Panc1 (cell line): ENCODE results near the gene SRSF2. TPM values are rescaled to one million over a fixed set of nuclear protein-coding genes. Genes with fewer than 3 reads are reported as not detected.

ENCODE experiments used
- ATAC-seq: fragments of 200-7000 bp; cut with Tn5 transposase; 2 replicates; pipeline ENCODE4 v1.9.1; 2020; ENCODE audit warnings: mild to moderate bottlenecking, moderate library complexity
- BruUV-seq: library from RNA; stranded (reverse); fragments of 400-500 nt; replicated peaks from 2 replicates; lab custom pipeline; 2021; lab: Mats Ljungman, UMichigan
- CTCF ChIA-PET: fragments of 300-600 bp; sonication (Branson Sonifier 250); formaldehyde crosslinking; loops from one replicate; lab custom pipeline; 2022; ENCODE audit warnings: antibody characterized with exemption; lab: Charles Lee
- POLR2A ChIA-PET: fragments of 300-600 bp; sonication (Branson Sonifier 250); formaldehyde crosslinking; loops from one replicate; lab custom pipeline; 2022; ENCODE audit warnings: antibody characterized with exemption; lab: Charles Lee
- DNase-seq: peaks from one replicate; pipeline ENCODE4 v3.0.0-alpha.2; 2010; ENCODE audit warnings: low read depth, low spot score
- H3K27ac ChIP-seq: 2 replicates; pipeline ENCODE4 v1.5.1; 2011; ENCODE audit warnings: mild to moderate bottlenecking, low read length, inconsistent platforms
- H3K27me3 ChIP-seq: fragments of 200-500 bp; sonication (Bioruptor generic); 2 replicates; pipeline ENCODE4 v1.6.0; 2014; ENCODE audit warnings: low read length, inconsistent platforms; ENCODE audit not compliant: control insufficient read depth, insufficient read depth
- H3K36me3 ChIP-seq: fragments of 200-500 bp; sonication (Bioruptor generic); 2 replicates; pipeline ENCODE4 v1.5.1; 2014; ENCODE audit warnings: inconsistent platforms, mild to moderate bottlenecking, low read length, moderate library complexity; ENCODE audit not compliant: control insufficient read depth, insufficient read depth
- H3K4me1 ChIP-seq: 2 replicates; pipeline ENCODE4 v1.5.1; 2011; ENCODE audit warnings: inconsistent platforms, mild to moderate bottlenecking, low read length, moderate library complexity; ENCODE audit not compliant: control insufficient read depth, insufficient read depth
- H3K4me3 ChIP-seq, 2 experiments: 2 replicates each; pipeline ENCODE4 v1.5.1; 2011 to 2012; ENCODE audit warnings: low read depth in 2 of 2, low read length in 2 of 2, mild to moderate bottlenecking in 2 of 2, inconsistent platforms in 1 of 2, moderate library complexity in 1 of 2
- H3K9me3 ChIP-seq: fragments of 200-500 bp; sonication (Bioruptor generic); 2 replicates; pipeline ENCODE4 v1.5.1; 2014; ENCODE audit warnings: low read depth, mild to moderate bottlenecking, inconsistent platforms, low read length, moderate library complexity; ENCODE audit not compliant: control insufficient read depth, insufficient read depth
- POLR2AphosphoS5 ChIP-seq: IDR thresholded peaks from 2 replicates; pipeline ENCODE4 v1.6.1; 2012; ENCODE audit warnings: mild to moderate bottlenecking, low read depth, low read length, moderate library complexity
- SIN3A ChIP-seq: IDR thresholded peaks from 2 replicates; pipeline ENCODE4 v1.6.1; 2012; ENCODE audit warnings: low read depth, mild to moderate bottlenecking, low read length, moderate library complexity, borderline replicate concordance; ENCODE audit not compliant: insufficient read depth
- TCF7L2 ChIP-seq: IDR thresholded peaks from 2 replicates; pipeline ENCODE4 v1.6.1; 2011; ENCODE audit warnings: mild to moderate bottlenecking, low read depth, low read length, inconsistent platforms
- in situ Hi-C: cut with HindIII; loops from 2 replicates; pipeline ENCODE4 v1.10.0; 2016; ENCODE audit warnings: low sequenced_read_pairs, low pct_unique_long_range_greater_than_20kb
- intact Hi-C: fragments of 100-400 bp; cut with micrococcal nuclease; formaldehyde crosslinking; loops from one replicate; pipeline ENCODE4 v1.10.0; 2022; ENCODE audit not compliant: unreplicated experiment
- total RNA-seq: library from RNA; stranded (reverse); gene quantifications from one replicate; pipeline ENCODE4 v1.2.1, GENCODE V29; 2021; ENCODE audit not compliant: unreplicated experiment
- TF ChIP-seq, protein P1 (sequence below): fragments of 450-650 bp; IDR thresholded peaks from 2 replicates; pipeline ENCODE4 v1.5.1; 2017; ENCODE audit warnings: mild to moderate bottlenecking
- TF ChIP-seq, protein P2 (sequence below), 2 experiments: IDR thresholded peaks; 2 replicates each; pipeline ENCODE4 v1.6.1; 2011 to 2012; ENCODE audit warnings: low read depth in 2 of 2, control low read depth in 1 of 2, low read length in 1 of 2, mild to moderate bottlenecking in 1 of 2, moderate library complexity in 1 of 2; ENCODE audit not compliant: insufficient read depth in 1 of 2

The SRSF2 gene
- total RNA-seq, 1 experiment from 2014 or later: 436 TPM

DNA sequence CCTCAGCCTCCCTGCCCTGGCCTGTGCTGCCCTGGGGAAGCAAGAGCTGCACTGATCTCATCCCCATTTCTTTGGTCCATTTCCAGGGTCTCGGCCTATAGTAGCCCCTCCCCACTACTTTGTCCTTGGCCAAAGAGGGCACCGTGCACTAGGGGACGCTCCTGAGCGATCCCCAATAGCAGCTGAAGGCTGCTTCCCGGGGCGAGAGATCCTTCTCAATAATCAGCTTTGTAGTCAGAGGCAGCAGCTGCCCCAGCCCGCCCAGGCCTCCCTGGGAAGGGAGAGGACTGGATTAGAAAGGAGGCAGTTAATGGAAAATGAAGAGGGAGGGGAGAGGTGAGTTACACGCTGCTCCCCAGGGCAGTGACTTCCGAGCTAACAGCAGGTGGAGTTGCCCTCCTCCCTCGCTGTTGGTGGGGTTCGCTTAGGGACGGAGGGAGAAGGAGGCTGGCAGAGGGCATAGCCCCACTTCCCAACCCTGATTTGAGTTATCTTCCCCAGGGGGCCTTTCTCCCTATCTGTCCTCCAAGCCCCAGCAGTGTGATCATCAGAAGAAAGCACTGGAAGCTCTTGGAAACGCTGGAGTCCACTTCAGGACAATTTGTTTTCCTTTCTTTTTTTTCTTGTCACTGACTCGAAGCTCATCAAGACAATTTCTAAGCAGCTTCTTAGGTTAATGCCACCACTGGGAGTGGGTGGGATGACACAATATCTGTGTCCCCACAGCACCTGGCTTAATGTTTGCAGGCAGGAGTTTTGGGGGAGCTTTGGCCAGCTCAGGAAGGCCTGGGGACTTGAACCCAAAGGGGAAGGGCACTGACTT lies 28.9 kb downstream of the SRSF2 start:
- Histone ChIP-seq H3K4me1 (peaks cover 32% of the 10 kb centered on the region), H3K27me3 (no peaks in the 10 kb centered on the region), H3K27ac (peak overlapping the region; percentile 77; the same call in 1 of the 2 replicates), H3K4me3 (no peak overlapping the region), H3K36me3 (no peaks in the 10 kb centered on the region), H3K9me3 (no peaks in the 10 kb centered on the region)
- DNase-seq: no peak
- ChIA-PET CTCF (interaction anchor here (0.6 kb wide), 1 partner anchor 18 kb away, joined by 3 read pairs; no protein-coding TSS in a partner anchor), POLR2A (interaction anchor here (0.5 kb wide), 1 partner anchor 20 kb away, joined by 3 read pairs; no protein-coding TSS in a partner anchor)
- in situ Hi-C loops (no loop called here), intact Hi-C loops (no loop called here)
- BruUV-seq: no TSS peak
- no peak for TF ChIP-seq SIN3A
- TF ChIP-seq, protein P1, sequence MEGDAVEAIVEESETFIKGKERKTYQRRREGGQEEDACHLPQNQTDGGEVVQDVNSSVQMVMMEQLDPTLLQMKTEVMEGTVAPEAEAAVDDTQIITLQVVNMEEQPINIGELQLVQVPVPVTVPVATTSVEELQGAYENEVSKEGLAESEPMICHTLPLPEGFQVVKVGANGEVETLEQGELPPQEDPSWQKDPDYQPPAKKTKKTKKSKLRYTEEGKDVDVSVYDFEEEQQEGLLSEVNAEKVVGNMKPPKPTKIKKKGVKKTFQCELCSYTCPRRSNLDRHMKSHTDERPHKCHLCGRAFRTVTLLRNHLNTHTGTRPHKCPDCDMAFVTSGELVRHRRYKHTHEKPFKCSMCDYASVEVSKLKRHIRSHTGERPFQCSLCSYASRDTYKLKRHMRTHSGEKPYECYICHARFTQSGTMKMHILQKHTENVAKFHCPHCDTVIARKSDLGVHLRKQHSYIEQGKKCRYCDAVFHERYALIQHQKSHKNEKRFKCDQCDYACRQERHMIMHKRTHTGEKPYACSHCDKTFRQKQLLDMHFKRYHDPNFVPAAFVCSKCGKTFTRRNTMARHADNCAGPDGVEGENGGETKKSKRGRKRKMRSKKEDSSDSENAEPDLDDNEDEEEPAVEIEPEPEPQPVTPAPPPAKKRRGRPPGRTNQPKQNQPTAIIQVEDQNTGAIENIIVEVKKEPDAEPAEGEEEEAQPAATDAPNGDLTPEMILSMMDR: peak; percentile 11
- no peak for ATAC-seq

DNA sequence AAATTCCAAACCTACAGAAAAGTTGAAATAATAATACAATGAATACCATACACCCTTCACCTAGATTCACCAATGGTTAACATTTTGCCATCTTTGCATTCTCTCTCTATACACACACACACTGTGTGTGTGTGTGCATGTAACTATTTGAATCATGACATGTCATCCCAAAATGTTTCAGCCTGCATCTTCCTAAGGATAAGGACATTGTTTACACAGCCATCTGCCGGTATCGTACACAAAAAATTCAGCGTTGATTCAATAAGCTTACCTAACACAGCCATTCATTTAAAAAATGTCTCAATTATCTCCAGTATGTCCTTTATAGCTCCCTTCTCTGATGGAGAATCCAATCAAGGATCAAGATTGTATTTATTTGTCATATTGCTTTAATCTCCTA lies 30.3 kb downstream of the SRSF2 start:
- CTCF ChIA-PET: no interaction called here
- no peak overlapping the region for H3K27ac ChIP-seq
- intact Hi-C loops (no loop called here), in situ Hi-C loops (no loop called here)
- POLR2A ChIA-PET: no interaction called here
- no peaks in the 10 kb centered on the region for H3K9me3 ChIP-seq
- no TSS peak for BruUV-seq
- ATAC-seq: no peak
- no peaks in the 10 kb centered on the region for H3K27me3 ChIP-seq
- TF ChIP-seq, protein P2, sequence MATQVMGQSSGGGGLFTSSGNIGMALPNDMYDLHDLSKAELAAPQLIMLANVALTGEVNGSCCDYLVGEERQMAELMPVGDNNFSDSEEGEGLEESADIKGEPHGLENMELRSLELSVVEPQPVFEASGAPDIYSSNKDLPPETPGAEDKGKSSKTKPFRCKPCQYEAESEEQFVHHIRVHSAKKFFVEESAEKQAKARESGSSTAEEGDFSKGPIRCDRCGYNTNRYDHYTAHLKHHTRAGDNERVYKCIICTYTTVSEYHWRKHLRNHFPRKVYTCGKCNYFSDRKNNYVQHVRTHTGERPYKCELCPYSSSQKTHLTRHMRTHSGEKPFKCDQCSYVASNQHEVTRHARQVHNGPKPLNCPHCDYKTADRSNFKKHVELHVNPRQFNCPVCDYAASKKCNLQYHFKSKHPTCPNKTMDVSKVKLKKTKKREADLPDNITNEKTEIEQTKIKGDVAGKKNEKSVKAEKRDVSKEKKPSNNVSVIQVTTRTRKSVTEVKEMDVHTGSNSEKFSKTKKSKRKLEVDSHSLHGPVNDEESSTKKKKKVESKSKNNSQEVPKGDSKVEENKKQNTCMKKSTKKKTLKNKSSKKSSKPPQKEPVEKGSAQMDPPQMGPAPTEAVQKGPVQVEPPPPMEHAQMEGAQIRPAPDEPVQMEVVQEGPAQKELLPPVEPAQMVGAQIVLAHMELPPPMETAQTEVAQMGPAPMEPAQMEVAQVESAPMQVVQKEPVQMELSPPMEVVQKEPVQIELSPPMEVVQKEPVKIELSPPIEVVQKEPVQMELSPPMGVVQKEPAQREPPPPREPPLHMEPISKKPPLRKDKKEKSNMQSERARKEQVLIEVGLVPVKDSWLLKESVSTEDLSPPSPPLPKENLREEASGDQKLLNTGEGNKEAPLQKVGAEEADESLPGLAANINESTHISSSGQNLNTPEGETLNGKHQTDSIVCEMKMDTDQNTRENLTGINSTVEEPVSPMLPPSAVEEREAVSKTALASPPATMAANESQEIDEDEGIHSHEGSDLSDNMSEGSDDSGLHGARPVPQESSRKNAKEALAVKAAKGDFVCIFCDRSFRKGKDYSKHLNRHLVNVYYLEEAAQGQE (IDR thresholded peaks at IDR 0.05; ENCODE audit: insufficient read depth in 1 of 2, low read depth in 2 of 2, low read length in 1 of 2): no peak
- TF ChIP-seq, protein P1: no peak
- TF ChIP-seq POLR2AphosphoS5 (no peak), TCF7L2 (no peak), SIN3A (no peak)
- no peak for DNase-seq
- H3K4me1 ChIP-seq: peaks cover 38% of the 10 kb centered on the region
- H3K36me3 ChIP-seq: no peaks in the 10 kb centered on the region
- H3K4me3 ChIP-seq: no peak overlapping the region
